IPS DF 4.7 (cell line): ENCODE measurements around the gene INCA1.

Source experiments
- DNase-seq: peaks from one replicate; pipeline ENCODE4 v3.0.0-alpha.2; 2013; ENCODE audit warnings: low spot score; ENCODE audit errors: extremely low read depth

INCA1 gene

GRCh38 chr17:5011928-5012327, 14.6 kb upstream of the INCA1 start:
- no peak for DNase-seq

- DNase-seq = no peak
Observed at GRCh38 chr17:5003214-5003867, 6.0 kb upstream of the INCA1 start.

DNA sequence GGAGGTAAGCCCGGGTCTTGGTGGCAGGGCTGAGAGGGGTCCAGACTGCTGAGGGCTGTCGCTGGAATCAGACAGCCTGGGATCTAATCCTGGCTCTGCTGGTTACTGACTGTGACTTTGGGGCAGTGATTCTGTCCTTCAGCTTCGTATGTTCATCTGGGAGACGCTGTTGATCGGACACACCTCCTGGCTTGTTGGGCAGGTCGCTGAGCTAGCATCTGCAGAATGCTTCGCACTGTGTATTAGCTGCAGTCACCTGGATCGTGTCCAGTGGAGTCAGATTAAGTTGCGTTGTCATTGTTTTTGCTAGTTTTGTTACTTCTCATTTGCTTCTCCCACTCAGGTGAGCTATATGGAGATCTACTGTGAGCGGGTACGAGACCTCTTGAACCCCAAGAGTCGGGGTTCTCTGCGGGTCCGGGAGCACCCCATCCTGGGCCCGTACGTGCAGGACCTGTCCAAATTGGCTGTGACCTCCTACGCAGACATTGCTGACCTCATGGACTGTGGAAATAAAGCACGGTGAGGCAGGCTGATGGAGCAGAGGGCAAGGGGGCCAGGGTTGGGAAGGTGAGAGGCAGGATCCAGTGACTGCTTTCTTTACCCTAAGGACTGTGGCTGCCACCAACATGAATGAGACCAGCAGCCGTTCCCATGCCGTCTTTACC, 4.9 kb upstream of the INCA1 start:
- DNase-seq = no peak

GRCh38 chr17:5000237-5000639, 2.9 kb upstream of the INCA1 start:
- no peak for DNase-seq

GRCh38 chr17:4999430-5000093, 2.2 kb upstream of the INCA1 start:
- DNase-seq = no peak

DNA sequence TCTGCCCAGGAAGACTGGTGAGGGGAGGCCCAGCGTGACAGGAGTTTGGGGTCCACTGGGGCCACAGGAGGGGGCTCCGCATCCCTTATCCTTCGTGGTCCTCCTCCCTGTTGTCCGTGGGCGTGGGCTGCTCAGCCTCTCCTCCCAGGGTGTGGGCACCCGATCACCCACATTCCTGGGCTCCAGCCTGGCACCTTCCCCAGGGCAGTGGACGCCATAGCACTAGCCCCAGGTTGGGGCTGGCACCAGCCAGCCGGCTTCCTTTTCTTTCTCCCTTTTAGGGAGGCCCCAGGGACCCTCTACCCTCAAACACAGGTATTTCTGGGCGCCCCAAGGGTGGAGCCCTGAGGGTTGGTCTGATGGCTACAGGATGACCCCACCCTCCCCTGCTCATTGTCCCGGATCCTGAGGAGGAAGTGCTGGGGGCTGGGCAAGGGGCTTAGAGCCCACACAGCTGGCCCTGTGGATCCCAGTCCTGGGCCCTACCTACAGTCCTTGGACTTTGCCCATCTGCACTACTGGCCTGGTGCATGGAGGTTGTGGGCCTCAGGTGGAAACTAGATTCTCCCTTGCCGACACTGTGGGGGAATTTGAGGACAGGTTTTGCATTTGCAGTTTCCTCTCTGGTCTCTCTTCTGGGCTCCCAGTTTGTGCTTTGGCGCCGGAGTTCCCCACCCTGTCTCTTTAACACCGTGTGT, 1.6 kb upstream of the INCA1 start:
- DNase-seq = no peak

DNA sequence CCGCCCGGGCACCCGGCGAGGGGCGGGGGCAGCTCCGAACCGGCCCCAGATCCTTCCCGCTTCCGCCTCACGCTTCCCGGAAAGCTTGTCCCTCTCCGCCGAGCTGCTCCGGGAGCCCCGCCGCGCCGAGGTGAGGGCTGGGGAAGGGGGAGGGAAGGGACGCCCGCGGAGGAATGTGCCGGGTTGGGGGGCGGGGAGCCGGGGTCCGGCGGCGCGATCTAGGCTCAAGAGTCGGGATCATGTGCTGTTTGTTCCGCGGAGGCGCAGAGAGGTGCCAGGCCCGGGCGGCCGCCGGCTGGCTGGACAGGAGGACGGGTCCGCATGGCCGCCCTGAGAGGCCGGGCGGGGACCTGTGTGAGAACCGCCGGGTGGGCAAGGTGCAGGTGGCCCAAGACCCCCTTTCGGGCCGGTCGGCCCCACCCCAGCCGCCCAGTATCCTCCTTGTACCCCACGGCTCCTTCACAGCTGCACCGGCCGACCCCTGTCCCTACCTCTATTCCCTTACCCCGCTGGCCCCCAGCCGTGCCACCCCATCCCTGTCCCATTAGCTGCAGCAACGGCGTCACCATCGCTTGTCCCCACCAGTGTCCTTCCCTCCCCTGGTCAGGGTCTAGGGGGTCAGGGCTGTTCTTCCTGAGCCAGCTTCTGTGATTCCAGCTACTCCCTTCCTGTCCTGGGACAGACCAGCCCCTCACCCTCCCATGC, 857 bp upstream of the INCA1 start:
- no peak for DNase-seq

DNA sequence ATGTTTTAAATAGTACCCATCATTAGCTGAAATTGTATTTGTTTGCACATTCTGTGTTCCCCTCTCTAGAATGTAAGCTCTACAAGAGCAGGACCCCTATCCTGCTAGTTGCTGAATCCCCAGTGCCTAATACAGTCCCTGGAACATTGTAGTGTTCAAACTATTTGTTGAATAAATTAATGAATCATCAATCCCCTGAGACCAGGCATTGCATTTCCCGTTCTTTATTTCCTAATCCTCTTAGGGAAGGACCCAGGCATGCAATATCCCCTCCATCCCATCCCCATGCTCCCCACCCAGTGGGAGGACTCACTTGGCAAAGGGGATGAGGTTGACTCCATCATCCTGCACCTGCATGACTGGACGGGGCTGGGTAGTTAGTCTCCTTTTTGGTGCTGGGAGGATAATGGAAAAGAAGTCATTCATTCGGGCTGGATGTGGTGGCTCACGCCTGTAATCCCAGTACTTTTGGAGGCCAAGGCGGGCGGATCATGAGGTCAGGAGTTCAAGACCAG, 3.2 kb downstream of the INCA1 start:
- no peak for DNase-seq

- no peak for DNase-seq
Observed at GRCh38 chr17:4987767-4988567, 9.4 kb downstream of the INCA1 start.

- no peak for DNase-seq
Observed at GRCh38 chr17:4986951-4987766, 10.2 kb downstream of the INCA1 start, which contains the start of gene CAMTA2. CAMTA2 (minus strand) TSS chr17:4987675; CDS start chr17:4986222, 1,453 bp downstream.

GRCh38 chr17:4986403-4986802, 10.9 kb downstream of the INCA1 start:
- DNase-seq = no peak

- no peak for DNase-seq
Observed at GRCh38 chr17:4982305-4982704, 15.0 kb downstream of the INCA1 start.

- DNase-seq = no peak
Observed at GRCh38 chr17:4980644-4981216, 16.6 kb downstream of the INCA1 start.

DNA sequence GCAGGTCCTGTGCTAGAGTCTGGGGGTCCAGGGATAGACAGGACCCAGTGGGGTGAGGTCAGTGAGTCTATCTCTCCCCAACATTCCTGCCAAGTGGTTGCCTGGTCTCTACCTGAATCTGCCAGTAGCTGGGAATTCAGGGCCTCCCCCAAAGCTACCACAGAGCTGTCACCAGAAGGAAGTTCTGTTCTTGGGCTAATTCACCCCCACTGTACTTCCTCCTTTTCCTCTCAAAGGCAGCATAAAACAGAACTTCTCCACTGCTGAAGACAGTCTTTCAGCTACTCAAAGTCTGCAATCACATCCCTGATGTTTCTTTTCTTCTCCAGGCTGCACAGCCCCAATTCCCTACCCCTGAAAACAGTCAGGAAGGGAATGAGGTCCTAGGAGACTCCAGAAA, 18.6 kb downstream of the INCA1 start:
- DNase-seq = no peak

GRCh38 chr17:4974115-4974670, 23.1 kb downstream of the INCA1 start:
- no peak for DNase-seq

DNA sequence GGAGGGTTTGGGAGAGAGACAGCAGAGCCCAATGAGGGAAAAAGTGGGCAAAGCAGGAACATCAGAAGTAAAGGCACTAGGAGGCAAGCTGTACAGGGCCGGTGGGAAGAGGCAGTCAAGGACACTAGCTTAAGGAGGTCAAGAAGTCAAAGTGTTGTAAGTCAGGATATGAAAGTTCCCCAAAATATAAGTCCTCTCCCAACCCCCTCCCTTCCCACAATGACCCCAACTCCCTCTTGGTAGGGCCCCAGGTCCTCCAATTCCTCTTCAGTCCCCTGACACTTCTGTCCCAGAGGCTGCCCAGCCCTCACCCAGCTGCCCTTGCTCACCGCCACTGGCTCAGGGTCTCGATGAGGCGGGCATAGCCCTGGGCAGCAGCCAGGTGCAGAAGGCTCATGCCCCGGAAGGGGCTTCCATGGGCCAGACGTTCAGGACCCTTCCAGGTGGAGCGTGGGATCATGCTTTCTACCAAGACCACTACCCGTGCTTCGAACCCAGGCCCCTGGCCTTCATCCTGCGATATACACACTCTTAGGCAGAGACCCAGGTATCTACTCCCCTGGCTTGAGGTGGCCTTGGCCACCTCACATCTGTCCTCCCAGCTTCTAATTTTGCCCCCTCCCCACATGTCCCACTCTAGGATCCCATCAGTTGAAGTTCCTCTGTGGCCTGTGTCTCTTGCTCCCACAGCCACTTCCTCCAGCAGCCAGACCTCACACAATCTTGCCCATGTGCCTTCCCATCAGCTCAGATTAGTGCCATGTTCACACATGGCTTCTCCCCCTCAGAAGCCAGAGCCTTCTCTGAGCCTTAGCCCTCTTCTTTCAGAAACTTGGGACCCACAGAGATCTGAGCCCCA, 23.8 kb downstream of the INCA1 start:
- no peak for DNase-seq

- no peak for DNase-seq
Observed at GRCh38 chr17:4972752-4973151, 24.6 kb downstream of the INCA1 start.

DNA sequence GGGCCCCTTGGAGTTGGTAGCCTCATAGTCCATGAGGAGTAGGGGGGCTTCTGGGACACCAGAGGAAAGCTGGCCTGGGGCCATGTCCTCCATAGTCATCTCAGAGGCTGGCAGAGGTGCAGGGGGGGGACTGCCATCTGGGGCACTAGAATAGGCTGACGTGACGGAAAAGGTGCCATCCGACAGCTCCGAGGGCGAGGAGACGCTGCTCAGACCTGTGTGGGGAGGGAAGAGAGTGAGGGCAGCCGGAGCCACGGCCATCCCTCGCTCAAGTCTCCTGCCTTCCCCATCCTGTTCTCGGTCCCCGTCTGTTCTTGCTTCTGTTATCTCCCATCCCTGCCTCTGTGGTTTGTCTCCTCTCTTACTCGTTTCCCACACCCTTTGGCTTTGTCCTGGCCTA, 25.0 kb downstream of the INCA1 start:
- no peak for DNase-seq
